ENCODE measurements around the gene ALK. TPM values are rescaled to one million over a fixed set of nuclear protein-coding genes. Genes with fewer than 3 reads are reported as not detected.
"Not testable (repeated sequence)": the region's sequence is repeated elsewhere in the genome, so short reads cannot be mapped to it uniquely, and the experiment has no call there.

Gene ALK
- total and polyA plus RNA-seq, 10 of the 15 experiments (the other 5 are each of a cell fraction or from before 2014, with no cell fraction given): 0.11 TPM; not detected in 9

DNA sequence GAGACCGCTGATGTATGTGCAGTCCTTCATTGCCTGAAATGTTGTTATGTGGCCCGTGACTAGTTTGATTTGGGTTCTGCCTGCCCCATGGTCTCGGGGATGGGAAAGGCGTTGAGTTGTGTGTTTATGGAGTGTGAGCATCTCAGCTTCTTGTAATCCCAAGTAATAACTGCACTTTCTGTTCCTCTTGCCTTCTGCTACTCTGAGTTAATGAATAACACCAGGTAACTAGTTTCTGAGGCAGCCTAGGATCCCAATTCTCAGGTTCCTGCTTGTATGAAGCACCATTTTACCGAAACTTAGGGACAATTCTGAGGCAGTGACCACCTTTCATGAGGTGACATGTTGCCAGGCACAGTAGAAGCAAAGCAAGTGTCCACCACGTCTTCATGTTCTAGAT is 170.0 kb downstream of the ALK start (continued):
- TF ChIP-seq, protein P1, sequence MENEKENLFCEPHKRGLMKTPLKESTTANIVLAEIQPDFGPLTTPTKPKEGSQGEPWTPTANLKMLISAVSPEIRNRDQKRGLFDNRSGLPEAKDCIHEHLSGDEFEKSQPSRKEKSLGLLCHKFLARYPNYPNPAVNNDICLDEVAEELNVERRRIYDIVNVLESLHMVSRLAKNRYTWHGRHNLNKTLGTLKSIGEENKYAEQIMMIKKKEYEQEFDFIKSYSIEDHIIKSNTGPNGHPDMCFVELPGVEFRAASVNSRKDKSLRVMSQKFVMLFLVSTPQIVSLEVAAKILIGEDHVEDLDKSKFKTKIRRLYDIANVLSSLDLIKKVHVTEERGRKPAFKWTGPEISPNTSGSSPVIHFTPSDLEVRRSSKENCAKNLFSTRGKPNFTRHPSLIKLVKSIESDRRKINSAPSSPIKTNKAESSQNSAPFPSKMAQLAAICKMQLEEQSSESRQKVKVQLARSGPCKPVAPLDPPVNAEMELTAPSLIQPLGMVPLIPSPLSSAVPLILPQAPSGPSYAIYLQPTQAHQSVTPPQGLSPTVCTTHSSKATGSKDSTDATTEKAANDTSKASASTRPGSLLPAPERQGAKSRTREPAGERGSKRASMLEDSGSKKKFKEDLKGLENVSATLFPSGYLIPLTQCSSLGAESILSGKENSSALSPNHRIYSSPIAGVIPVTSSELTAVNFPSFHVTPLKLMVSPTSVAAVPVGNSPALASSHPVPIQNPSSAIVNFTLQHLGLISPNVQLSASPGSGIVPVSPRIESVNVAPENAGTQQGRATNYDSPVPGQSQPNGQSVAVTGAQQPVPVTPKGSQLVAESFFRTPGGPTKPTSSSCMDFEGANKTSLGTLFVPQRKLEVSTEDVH (IDR thresholded peaks at IDR 0.05; ENCODE audit: low read depth, partially characterized antibody): no peak
- TF ChIP-seq DPF2 (IDR thresholded peaks at IDR 0.05) (peak; percentile 60; the same call in 1 of the 2 replicates), IKZF2 (IDR thresholded peaks at IDR 0.05) (peak; percentile 83 to 84), EP300 (IDR thresholded peaks at IDR 0.05; ENCODE audit: borderline replicate concordance in 1 of 2, control insufficient read depth in 1 of 2, low read depth in 2 of 2, low read length in 2 of 2) (peak in 1 of 2 experiments; percentile 71; a peak in 1 of 4 replicates), MTA2 (IDR thresholded peaks at IDR 0.05; ENCODE audit: low read depth) (peak; percentile 79), YBX1 (IDR thresholded peaks at IDR 0.05) (no peak), GATAD2B (conservative IDR thresholded peaks at IDR 0.05; ENCODE audit: low read depth) (0 out of 2 replicates have a peak, but pooled peaks have one; percentile 43)
- TF ChIP-seq, protein P2, sequence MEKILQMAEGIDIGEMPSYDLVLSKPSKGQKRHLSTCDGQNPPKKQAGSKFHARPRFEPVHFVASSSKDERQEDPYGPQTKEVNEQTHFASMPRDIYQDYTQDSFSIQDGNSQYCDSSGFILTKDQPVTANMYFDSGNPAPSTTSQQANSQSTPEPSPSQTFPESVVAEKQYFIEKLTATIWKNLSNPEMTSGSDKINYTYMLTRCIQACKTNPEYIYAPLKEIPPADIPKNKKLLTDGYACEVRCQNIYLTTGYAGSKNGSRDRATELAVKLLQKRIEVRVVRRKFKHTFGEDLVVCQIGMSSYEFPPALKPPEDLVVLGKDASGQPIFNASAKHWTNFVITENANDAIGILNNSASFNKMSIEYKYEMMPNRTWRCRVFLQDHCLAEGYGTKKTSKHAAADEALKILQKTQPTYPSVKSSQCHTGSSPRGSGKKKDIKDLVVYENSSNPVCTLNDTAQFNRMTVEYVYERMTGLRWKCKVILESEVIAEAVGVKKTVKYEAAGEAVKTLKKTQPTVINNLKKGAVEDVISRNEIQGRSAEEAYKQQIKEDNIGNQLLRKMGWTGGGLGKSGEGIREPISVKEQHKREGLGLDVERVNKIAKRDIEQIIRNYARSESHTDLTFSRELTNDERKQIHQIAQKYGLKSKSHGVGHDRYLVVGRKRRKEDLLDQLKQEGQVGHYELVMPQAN (conservative IDR thresholded peaks at IDR 0.05): no peak
- TF ChIP-seq, protein P3, sequence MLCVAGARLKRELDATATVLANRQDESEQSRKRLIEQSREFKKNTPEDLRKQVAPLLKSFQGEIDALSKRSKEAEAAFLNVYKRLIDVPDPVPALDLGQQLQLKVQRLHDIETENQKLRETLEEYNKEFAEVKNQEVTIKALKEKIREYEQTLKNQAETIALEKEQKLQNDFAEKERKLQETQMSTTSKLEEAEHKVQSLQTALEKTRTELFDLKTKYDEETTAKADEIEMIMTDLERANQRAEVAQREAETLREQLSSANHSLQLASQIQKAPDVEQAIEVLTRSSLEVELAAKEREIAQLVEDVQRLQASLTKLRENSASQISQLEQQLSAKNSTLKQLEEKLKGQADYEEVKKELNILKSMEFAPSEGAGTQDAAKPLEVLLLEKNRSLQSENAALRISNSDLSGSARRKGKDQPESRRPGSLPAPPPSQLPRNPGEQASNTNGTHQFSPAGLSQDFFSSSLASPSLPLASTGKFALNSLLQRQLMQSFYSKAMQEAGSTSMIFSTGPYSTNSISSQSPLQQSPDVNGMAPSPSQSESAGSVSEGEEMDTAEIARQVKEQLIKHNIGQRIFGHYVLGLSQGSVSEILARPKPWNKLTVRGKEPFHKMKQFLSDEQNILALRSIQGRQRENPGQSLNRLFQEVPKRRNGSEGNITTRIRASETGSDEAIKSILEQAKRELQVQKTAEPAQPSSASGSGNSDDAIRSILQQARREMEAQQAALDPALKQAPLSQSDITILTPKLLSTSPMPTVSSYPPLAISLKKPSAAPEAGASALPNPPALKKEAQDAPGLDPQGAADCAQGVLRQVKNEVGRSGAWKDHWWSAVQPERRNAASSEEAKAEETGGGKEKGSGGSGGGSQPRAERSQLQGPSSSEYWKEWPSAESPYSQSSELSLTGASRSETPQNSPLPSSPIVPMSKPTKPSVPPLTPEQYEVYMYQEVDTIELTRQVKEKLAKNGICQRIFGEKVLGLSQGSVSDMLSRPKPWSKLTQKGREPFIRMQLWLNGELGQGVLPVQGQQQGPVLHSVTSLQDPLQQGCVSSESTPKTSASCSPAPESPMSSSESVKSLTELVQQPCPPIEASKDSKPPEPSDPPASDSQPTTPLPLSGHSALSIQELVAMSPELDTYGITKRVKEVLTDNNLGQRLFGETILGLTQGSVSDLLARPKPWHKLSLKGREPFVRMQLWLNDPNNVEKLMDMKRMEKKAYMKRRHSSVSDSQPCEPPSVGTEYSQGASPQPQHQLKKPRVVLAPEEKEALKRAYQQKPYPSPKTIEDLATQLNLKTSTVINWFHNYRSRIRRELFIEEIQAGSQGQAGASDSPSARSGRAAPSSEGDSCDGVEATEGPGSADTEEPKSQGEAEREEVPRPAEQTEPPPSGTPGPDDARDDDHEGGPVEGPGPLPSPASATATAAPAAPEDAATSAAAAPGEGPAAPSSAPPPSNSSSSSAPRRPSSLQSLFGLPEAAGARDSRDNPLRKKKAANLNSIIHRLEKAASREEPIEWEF (IDR thresholded peaks at IDR 0.05; ENCODE audit: insufficient replicate concordance, low read depth, low read length): no peak

GRCh38 chr2:29750463-29750862 is 170.9 kb downstream of the ALK start:
- H3K36me3 ChIP-seq (ENCODE audit: control insufficient read depth in 2 of 2, insufficient read depth in 2 of 2, low read length in 1 of 2); H3K4me3 ChIP-seq; ATAC-seq; H3K4me1 ChIP-seq (ENCODE audit: control insufficient read depth, insufficient read depth, low read length); H3K9ac ChIP-seq (ENCODE audit: control insufficient read depth, insufficient read depth, low read length); DNase-seq (ENCODE audit: low read depth, low spot score); H3K27me3 ChIP-seq (replicated peaks in 1 of 2; ENCODE audit: control insufficient read depth in 2 of 2, insufficient read depth in 2 of 2, low read length in 1 of 2); H3K4me2 ChIP-seq (ENCODE audit: control insufficient read depth, insufficient read depth); intact Hi-C loops (cut with micrococcal nuclease; ENCODE audit: unreplicated experiment); H3K9me3 ChIP-seq (replicated peaks; ENCODE audit: control insufficient read depth, insufficient read depth, low read length); H4K20me1 ChIP-seq (ENCODE audit: control insufficient read depth, insufficient read depth); RAD21 ChIA-PET (ENCODE audit: unreplicated experiment); in situ Hi-C loops (cut with MboI); H3K27ac ChIP-seq (ENCODE audit: control insufficient read depth, insufficient read depth); H2AFZ ChIP-seq (ENCODE audit: control insufficient read depth, low read depth, low read length); BruUV-seq (replicated peaks); H3K79me2 ChIP-seq (ENCODE audit: control insufficient read depth, insufficient read depth, low read length); CTCF ChIA-PET; POLR2A ChIA-PET; FAIRE-seq: not testable (repeated sequence)
- SMC1A ChIA-PET (ENCODE audit: uncharacterized antibody, unreplicated experiment): interaction anchor here (0.7 to 2.1 kb wide), 2 partner anchors 27 to 282 kb away, joined by 3 to 11 read pairs; no protein-coding TSS in a partner anchor
- 46% methylated on average over 3 of the region's 3 CpGs for WGBS (ENCODE audit: insufficient coverage, insufficient replicate concordance, low lambda C conversion rate, missing lambda C conversion rate)

Measured in GM12878 (cell line).